Measurements from ENCODE around the gene CYTH3. TPM values are rescaled to one million over a fixed set of nuclear protein-coding genes. Genes with fewer than 3 reads are reported as not detected.
A peak's percentile ranks its signal among the peaks of the same experiment; 100 is the strongest.

Gene CYTH3
- total and polyA plus RNA-seq, 11 donors = 11.1 to 49.7 (median 22.1) TPM

- H3K27me3 ChIP-seq = no peaks in the 10 kb centered on the region
- no peak overlapping the region for H3K4me3 ChIP-seq
- peaks cover 0 to 58% (median 23%) of the 10 kb centered on the region in 12 donors for H3K4me1 ChIP-seq
- ATAC-seq (peak in 2 of 4 donors; percentile 46 to 48), DNase-seq (no peak)
- intact Hi-C loops (cut with DNase I) = loop anchor here in 1 of 10 donors (5.0 kb wide), 1 partner anchor 63 kb away; the partner anchor contains the start of gene CYTH3
- 30 to 32% (median 31%) methylated on average over 6 of the region's 6 CpGs for WGBS, 4 donors
- TF ChIP-seq CTCF (IDR thresholded peaks at IDR 0.05) (no peak), POLR2A (IDR thresholded peaks at IDR 0.05) (no peak)
- H3K27ac ChIP-seq = peak overlapping the region in 2 of 12 donors; percentile 0 to 3
- no peaks in the 10 kb centered on the region for H3K9me3 ChIP-seq
- no peaks in the 10 kb centered on the region for H3K36me3 ChIP-seq
Measured at GRCh38 chr7:6209340-6209739, 63.1 kb downstream of the CYTH3 start.

GRCh38 chr7:6208573-6209328 is 63.7 kb downstream of the CYTH3 start:
- no peak for TF ChIP-seq CTCF (IDR thresholded peaks at IDR 0.05)
- no peak for TF ChIP-seq POLR2A (IDR thresholded peaks at IDR 0.05)
- Histone ChIP-seq H3K27me3 (no peaks in the 10 kb centered on the region), H3K27ac (peak overlapping the region in 1 of 12 donors; percentile 0), H3K4me1 (peaks cover 0 to 58% (median 23%) of the 10 kb centered on the region in 12 donors), H3K36me3 (no peaks in the 10 kb centered on the region), H3K9me3 (no peaks in the 10 kb centered on the region), H3K4me3 (no peak overlapping the region)
- DNase-seq (no peak), ATAC-seq (no peak)
- WGBS, 4 donors = 91 to 96% (median 94%) methylated on average over 5 of the region's 5 CpGs
- intact Hi-C loops (cut with DNase I) = loop anchor here in 1 of 10 donors (5.0 kb wide), 1 partner anchor 64 kb away; the partner anchor contains the start of gene CYTH3

- no peaks in the 10 kb centered on the region for H3K36me3 ChIP-seq
- WGBS, 4 donors = 62 to 70% (median 68%) methylated on average over 3 of the region's 3 CpGs
- H3K4me3 ChIP-seq = no peak overlapping the region
- no peak for TF ChIP-seq CTCF (IDR thresholded peaks at IDR 0.05)
- TF ChIP-seq POLR2A (IDR thresholded peaks at IDR 0.05) = no peak
- no peak overlapping the region for H3K27ac ChIP-seq
- peaks cover 0 to 65% (median 23%) of the 10 kb centered on the region in 12 donors for H3K4me1 ChIP-seq
- H3K9me3 ChIP-seq = no peaks in the 10 kb centered on the region
- ATAC-seq = no peak
- intact Hi-C loops (cut with DNase I) = loop anchor here in 1 of 10 donors (5.0 kb wide), 1 partner anchor 66 kb away; the partner anchor contains the start of gene CYTH3
- no peaks in the 10 kb centered on the region for H3K27me3 ChIP-seq
- DNase-seq = no peak
Measured at GRCh38 chr7:6205971-6206660, 66.3 kb downstream of the CYTH3 start.

GRCh38 chr7:6203381-6203780 is 69.0 kb downstream of the CYTH3 start:
- intact Hi-C loops (cut with DNase I) = no loop called here
- DNase-seq = no peak
- Histone ChIP-seq H3K4me1 (peaks cover 3 to 65% (median 34%) of the 10 kb centered on the region in 12 donors), H3K36me3 (no peaks in the 10 kb centered on the region), H3K4me3 (no peak overlapping the region), H3K27me3 (no peaks in the 10 kb centered on the region), H3K9me3 (no peaks in the 10 kb centered on the region), H3K27ac (no peak overlapping the region)
- 91 to 94% (median 92%) methylated on average over 5 of the region's 5 CpGs for WGBS, 4 donors
- no peak for ATAC-seq
- TF ChIP-seq POLR2A (IDR thresholded peaks at IDR 0.05) = no peak
- TF ChIP-seq CTCF (IDR thresholded peaks at IDR 0.05) = no peak
